Liver (tissue), 3 donors: ENCODE measurements around the gene NF2.

Source experiments
- ATF3 ChIP-seq: IDR thresholded peaks from 2 replicates; pipeline ENCODE4 v1.6.1; 2016; ENCODE audit warnings: antibody characterized with exemption
- CTCF ChIP-seq: fragments of 150-350 bp; IDR thresholded peaks from 2 replicates; pipeline ENCODE4 v1.5.1; 2017; ENCODE audit warnings: improper control_type of control experiment, low read depth, low read length; ENCODE audit not compliant: missing input control
- EGR1 ChIP-seq, 2 donors: IDR thresholded peaks; 2 replicates each; pipeline ENCODE4 v1.6.1; 2016 to 2018; ENCODE audit warnings: antibody characterized with exemption in 2 of 2, low read depth in 2 of 2
- FOXA1 ChIP-seq: IDR thresholded peaks from 2 replicates; pipeline ENCODE4 v1.6.1; 2016; ENCODE audit warnings: antibody characterized with exemption
- MAX ChIP-seq: IDR thresholded peaks from 2 replicates; pipeline ENCODE4 v1.6.1; 2016; ENCODE audit warnings: antibody characterized with exemption
- RAD21 ChIP-seq, 2 donors: IDR thresholded peaks; 2 replicates each; pipeline ENCODE4 v1.6.1; 2016; ENCODE audit warnings: antibody characterized with exemption in 2 of 2, mild to moderate bottlenecking in 2 of 2
- REST ChIP-seq: IDR thresholded peaks from 2 replicates; pipeline ENCODE4 v1.6.1; 2016; ENCODE audit warnings: antibody characterized with exemption, mild to moderate bottlenecking
- RXRA ChIP-seq, 2 donors: IDR thresholded peaks; 2 replicates each; pipeline ENCODE4 v1.6.1; 2017 to 2018; ENCODE audit warnings: antibody characterized with exemption in 2 of 2, mild to moderate bottlenecking in 1 of 2
- SP1 ChIP-seq: IDR thresholded peaks from 2 replicates; pipeline ENCODE4 v1.6.1; 2018; ENCODE audit warnings: antibody characterized with exemption, mild to moderate bottlenecking
- ZBTB33 ChIP-seq: IDR thresholded peaks from 2 replicates; pipeline ENCODE4 v1.6.1; 2016; ENCODE audit warnings: antibody characterized with exemption
- donor health status: healthy.
- donor health status: healthy.

GRCh38 chr22:29578462-29579200, 24.8 kb upstream of the NF2 start:
- no peak for TF ChIP-seq CTCF
- no peak for TF ChIP-seq SP1
- TF ChIP-seq RXRA (IDR thresholded peaks at IDR 0.05), result no peak
- TF ChIP-seq FOXA1, result no peak
- no peak for TF ChIP-seq ATF3
- TF ChIP-seq REST, result no peak
- no peak for TF ChIP-seq EGR1 (IDR thresholded peaks at IDR 0.05; ENCODE audit: low read depth in 2 of 2)
- TF ChIP-seq RAD21 (IDR thresholded peaks at IDR 0.05), result no peak
- TF ChIP-seq MAX, result no peak
- TF ChIP-seq ZBTB33, result no peak
